Heart left ventricle (tissue), 16 donors: ENCODE data around the gene FAM227B. TPM values are rescaled to one million over a fixed set of nuclear protein-coding genes. Genes with fewer than 3 reads are reported as not detected.
"Not testable (repeated sequence)": the region's sequence is repeated elsewhere in the genome, so short reads cannot be mapped to it uniquely, and the experiment has no call there.

ENCODE experiments used
- ATAC-seq, 4 donors: fragments of 200-7000 bp; cut with Tn5 transposase; one replicate each; pipeline ENCODE4 v1.9.1; 2020 to 2022; ENCODE audit warnings: moderate library complexity in 4 of 4, mild to moderate bottlenecking in 3 of 4, moderate number of reproducible peaks in 1 of 4
- DNase-seq, 5 donors: peaks; one replicate each; pipeline ENCODE4 v3.0.0-alpha.2; 2020
- H3K27ac ChIP-seq, 12 donors: fragments of 200-600 bp; sonication (generic) in 4 of 12; one replicate each; pipeline versions ENCODE4 v1.5.0 to v1.8.0; 2016 to 2022; ENCODE audit warnings: mild to moderate bottlenecking in 2 of 12
- H3K27me3 ChIP-seq, 9 donors: fragments of 200-600 bp; sonication (generic) in 2 of 9; one replicate each; pipeline versions ENCODE4 v1.5.1 to v1.8.0; 2016 to 2022; ENCODE audit warnings: mild to moderate bottlenecking in 3 of 9
- H3K36me3 ChIP-seq, 9 donors: fragments of 200-600 bp; sonication (generic) in 2 of 9; one replicate each; pipeline versions ENCODE4 v1.5.0 to v1.8.0; 2018 to 2022; ENCODE audit warnings: mild to moderate bottlenecking in 2 of 9
- H3K4me1 ChIP-seq, 12 donors: fragments of 200-600 bp; sonication (generic) in 4 of 12; one replicate each; pipeline versions ENCODE4 v1.5.0 to v1.8.0; 2016 to 2022; ENCODE audit warnings: mild to moderate bottlenecking in 3 of 12
- H3K4me3 ChIP-seq, 12 donors: fragments of 200-600 bp; sonication (generic) in 4 of 12; one replicate each; pipeline versions ENCODE4 v1.5.0 to v1.8.0; 2017 to 2022; ENCODE audit warnings: mild to moderate bottlenecking in 9 of 12, moderate library complexity in 4 of 12
- H3K9me3 ChIP-seq, 12 donors: fragments of 200-600 bp; sonication (generic) in 4 of 12; one replicate each; pipeline versions ENCODE4 v1.5.0 to v1.8.0; 2016 to 2022; ENCODE audit warnings: mild to moderate bottlenecking in 1 of 12
- POLR2A ChIP-seq, 2 donors: fragments of 450-650 bp; IDR thresholded peaks; one replicate each; pipeline ENCODE4 v1.6.1; 2017; ENCODE audit warnings: antibody characterized with exemption in 2 of 2, mild to moderate bottlenecking in 2 of 2, moderate library complexity in 2 of 2
- WGBS, 4 donors: extraction: QIAGEN DNeasy Blood & Tissue Kit in 2 of 4; methylation state at CpG; one replicate each; pipeline versions ENCODE4 v1.1.5 to v1.1.7; 2013 to 2018; 5-methylcytosine and 5-hydroxymethylcytosine counted together
- intact Hi-C, 10 donors: fragments of 100-400 bp; cut with DNase I; formaldehyde crosslinking; loops; one replicate each; pipeline versions ENCODE4 v1.11.1 to v1.14.2; 2022
- polyA plus RNA-seq, 2 donors: library from polyadenylated mRNA; stranded (reverse); fragments of 200-250 nt; gene quantifications; one replicate each; pipeline ENCODE4 v1.2.3, GENCODE V29; 2013
- total RNA-seq, 9 donors: library from RNA; depleted of rRNA in 2 of 9; stranded (reverse); fragments of >200 nt in 2 of 9; fragmentation: NEBNext Ultra II Directional in 3 of 9; extraction: Animal tissue kit (Norgen Biotek cat#: 25700) in 3 of 9; gene quantifications; one replicate each; pipeline versions ENCODE4 v1.1.0 to v1.2.4, GENCODE V29; 2016 to 2023
- TF ChIP-seq, protein P1 (sequence below), 12 donors: fragments of 200-600 bp; sonication (generic) in 4 of 12; IDR thresholded peaks; one replicate each; pipeline versions ENCODE4 v1.5.0 to v1.8.0; 2018 to 2022; ENCODE audit warnings: antibody characterized with exemption in 12 of 12, mild to moderate bottlenecking in 5 of 12
- donor health status: ischemic (EF 13 %, LVEDD 7.1; RV severe dilation, severe dysfunction).
- donor health status: healthy with polysubstance abuse.
- donor health status: DM: no; HTN: yes; CAD: no.
- donor health status: DM: no; HTN: no; CAD: no.
- donor health status: ischemic (EF 25% LVEDD 6.9; RV normal size, moderate dysfunction).
- donor health status: ischemic (EF 25% LVEDD 5.7; RV mildly dilated, moderate dysfunction).
- donor health status: healthy.
- donor health status: DM: yes; HTN: yes; CAD: no.
- donor health status: ischemic (EF 35%, LVEDD 5.7; RV mildly dilated, moderate dysfunction).
- donor health status: nonischemic (EF 11% LVEDD 7.7; RV severe dilation, severe dysfunction).
- donor health status: DM: yes; HTN: yes; CAD: no.
- donor health status: PGD.
- donor health status: ischemic (EF 29% LVEDD 5.4; RV normal size, mild dysfunction).
- donor health status: nonischemic (EF 23%, LVEDD 6.1; RV moderate dilation, normal function).

FAM227B gene
- total and polyA plus RNA-seq, 11 donors, result 5.8 to 18.8 (median 14.3) TPM

GRCh38 chr15:49492830-49493229 is 127.8 kb downstream of the FAM227B start:
- TF ChIP-seq, protein P1, sequence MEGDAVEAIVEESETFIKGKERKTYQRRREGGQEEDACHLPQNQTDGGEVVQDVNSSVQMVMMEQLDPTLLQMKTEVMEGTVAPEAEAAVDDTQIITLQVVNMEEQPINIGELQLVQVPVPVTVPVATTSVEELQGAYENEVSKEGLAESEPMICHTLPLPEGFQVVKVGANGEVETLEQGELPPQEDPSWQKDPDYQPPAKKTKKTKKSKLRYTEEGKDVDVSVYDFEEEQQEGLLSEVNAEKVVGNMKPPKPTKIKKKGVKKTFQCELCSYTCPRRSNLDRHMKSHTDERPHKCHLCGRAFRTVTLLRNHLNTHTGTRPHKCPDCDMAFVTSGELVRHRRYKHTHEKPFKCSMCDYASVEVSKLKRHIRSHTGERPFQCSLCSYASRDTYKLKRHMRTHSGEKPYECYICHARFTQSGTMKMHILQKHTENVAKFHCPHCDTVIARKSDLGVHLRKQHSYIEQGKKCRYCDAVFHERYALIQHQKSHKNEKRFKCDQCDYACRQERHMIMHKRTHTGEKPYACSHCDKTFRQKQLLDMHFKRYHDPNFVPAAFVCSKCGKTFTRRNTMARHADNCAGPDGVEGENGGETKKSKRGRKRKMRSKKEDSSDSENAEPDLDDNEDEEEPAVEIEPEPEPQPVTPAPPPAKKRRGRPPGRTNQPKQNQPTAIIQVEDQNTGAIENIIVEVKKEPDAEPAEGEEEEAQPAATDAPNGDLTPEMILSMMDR (IDR thresholded peaks at IDR 0.05), result no peak
- TF ChIP-seq POLR2A (IDR thresholded peaks at IDR 0.05), result no peak
- DNase-seq (no peak), ATAC-seq (no peak)
- H3K9me3 ChIP-seq, result no peaks in the 10 kb centered on the region
- WGBS, 4 donors, result 74 to 81% (median 76%) methylated on average over 1 of the region's 1 CpG
- H3K36me3 ChIP-seq, result no peaks in the 10 kb centered on the region
- H3K4me3 ChIP-seq, result no peak overlapping the region
- no peaks in the 10 kb centered on the region for H3K27me3 ChIP-seq
- no peaks in the 10 kb centered on the region for H3K4me1 ChIP-seq
- H3K27ac ChIP-seq, result no peak overlapping the region
- intact Hi-C loops, result loop anchor here in 1 of 10 donors (10.0 kb wide), 1 partner anchor 512 kb away; no protein-coding TSS in a partner anchor

DNA sequence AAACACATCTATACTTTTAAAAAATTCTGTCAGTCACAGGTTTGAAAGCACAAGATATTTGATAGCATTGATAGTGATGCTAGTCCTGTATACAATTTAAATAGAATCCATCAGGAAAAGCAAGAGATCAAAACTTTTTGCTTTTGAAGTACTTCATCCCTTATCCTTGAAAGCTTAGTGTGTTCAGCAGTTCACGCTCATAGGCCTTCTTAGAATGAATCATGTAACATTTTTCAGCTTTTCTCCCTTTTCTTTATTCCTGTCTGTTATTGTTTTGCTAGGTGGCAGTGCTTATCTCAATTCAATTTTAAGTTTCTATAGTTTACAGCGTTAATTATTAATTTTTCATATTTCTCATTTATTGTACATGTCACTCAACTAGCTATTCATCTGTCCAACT is 128.5 kb downstream of the FAM227B start:
- H3K36me3 ChIP-seq, result no peaks in the 10 kb centered on the region
- H3K27ac ChIP-seq, result no peak overlapping the region
- intact Hi-C loops, result loop anchor here in 1 of 10 donors (10.0 kb wide), 1 partner anchor 513 kb away; no protein-coding TSS in a partner anchor
- DNase-seq (no peak), ATAC-seq (no peak)
- no peak overlapping the region for H3K4me3 ChIP-seq
- H3K4me1 ChIP-seq, result no peaks in the 10 kb centered on the region
- no peaks in the 10 kb centered on the region for H3K27me3 ChIP-seq
- TF ChIP-seq, protein P1 (IDR thresholded peaks at IDR 0.05), result no peak
- TF ChIP-seq POLR2A (IDR thresholded peaks at IDR 0.05), result no peak
- 93 to 95% (median 94%) methylated on average over 2 of the region's 2 CpGs for WGBS, 4 donors
- H3K9me3 ChIP-seq, result no peaks in the 10 kb centered on the region

DNA sequence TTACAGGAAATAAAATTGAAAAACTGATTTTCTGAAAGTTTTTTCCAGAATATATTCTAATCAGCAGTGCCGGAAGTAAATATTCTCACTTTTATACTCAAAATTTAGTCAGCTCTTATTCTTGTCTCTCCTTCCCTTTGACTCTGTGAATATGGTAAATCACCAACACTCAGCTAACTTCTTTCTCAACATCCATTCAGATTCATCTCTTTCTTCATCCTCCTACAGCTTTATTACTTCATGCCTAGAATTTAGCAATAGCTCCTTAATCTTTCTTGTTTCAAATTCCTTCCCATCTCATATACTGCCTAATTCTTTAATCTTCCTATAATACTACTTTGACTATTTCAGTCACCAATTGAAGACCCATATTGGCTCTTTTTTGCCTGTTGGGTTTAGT is 129.7 kb downstream of the FAM227B start:
- Histone ChIP-seq H3K36me3 (no peaks in the 10 kb centered on the region), H3K4me3 (no peak overlapping the region), H3K4me1 (peaks cover 0 to 2% (median 0%) of the 10 kb centered on the region in 12 donors), H3K27ac (no peak overlapping the region), H3K27me3 (no peaks in the 10 kb centered on the region), H3K9me3 (no peaks in the 10 kb centered on the region)
- no peak for ATAC-seq
- intact Hi-C loops, result loop anchor here in 1 of 10 donors (10.0 kb wide), 1 partner anchor 514 kb away; no protein-coding TSS in a partner anchor
- 48 to 97% (median 95%) methylated on average over 1 of the region's 1 CpG for WGBS, 4 donors
- no peak for DNase-seq
- no peak for TF ChIP-seq POLR2A (IDR thresholded peaks at IDR 0.05)
- TF ChIP-seq, protein P1 (IDR thresholded peaks at IDR 0.05), result no peak

- DNase-seq, intact Hi-C loops, H3K36me3 ChIP-seq, H3K4me1 ChIP-seq, H3K9me3 ChIP-seq, H3K4me3 ChIP-seq, H3K27ac ChIP-seq, H3K27me3 ChIP-seq, ATAC-seq: not testable (repeated sequence)
- WGBS, 4 donors, result 13 to 30% (median 24%) methylated on average over 1 of the region's 1 CpG
Observed at GRCh38 chr15:49485401-49485800, 135.2 kb downstream of the FAM227B start.

- H3K27me3 ChIP-seq, intact Hi-C loops, H3K4me1 ChIP-seq, DNase-seq, H3K9me3 ChIP-seq, H3K4me3 ChIP-seq, ATAC-seq, H3K36me3 ChIP-seq, H3K27ac ChIP-seq: not testable (repeated sequence)
Observed at GRCh38 chr15:49478982-49479381, 141.6 kb downstream of the FAM227B start.

DNA sequence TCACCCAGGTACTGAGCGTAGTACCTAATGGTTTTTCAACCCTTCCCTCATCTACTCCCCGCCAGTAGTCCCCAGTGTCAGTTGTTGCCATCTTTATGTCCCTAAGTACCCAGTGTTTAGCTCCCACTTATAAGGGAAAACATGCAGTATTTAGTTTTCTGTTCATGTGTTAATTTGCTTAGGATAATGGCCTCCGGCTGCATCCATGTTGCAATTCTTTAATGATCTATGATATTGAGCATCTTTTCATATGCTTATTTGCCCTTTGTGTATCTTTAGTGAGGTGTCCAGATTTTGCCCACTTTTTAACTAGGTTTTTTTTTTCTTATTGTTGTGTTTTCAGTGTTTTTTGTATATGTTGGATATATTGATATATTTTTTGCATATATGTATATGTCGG is 142.6 kb downstream of the FAM227B start:
- H3K27me3 ChIP-seq, intact Hi-C loops, ATAC-seq, H3K36me3 ChIP-seq, H3K9me3 ChIP-seq, H3K4me1 ChIP-seq, H3K27ac ChIP-seq, DNase-seq, H3K4me3 ChIP-seq: not testable (repeated sequence)
- WGBS, 4 donors, result 81 to 97% (median 91%) methylated on average over 4 of the region's 4 CpGs
